Upper lobe of right lung (tissue), 1 donor: ENCODE measurements around the gene KRTAP4-1. TPM values are rescaled to one million over a fixed set of nuclear protein-coding genes. Genes with fewer than 3 reads are reported as not detected.
"Not testable (repeated sequence)": the region's sequence is repeated elsewhere in the genome, so short reads cannot be mapped to it uniquely, and the experiment has no call there.

Experiments
- ATAC-seq: fragments of 200-7000 bp; cut with Tn5 transposase; one replicate; pipeline ENCODE4 v1.9.1; 2020; ENCODE audit warnings: mild to moderate bottlenecking, moderate library complexity
- DNase-seq: peaks from one replicate; pipeline ENCODE4 v3.0.0-alpha.2; 2020
- H3K27ac ChIP-seq: fragments of 200-600 bp; one replicate; pipeline ENCODE4 v1.8.0; 2022
- H3K27me3 ChIP-seq: fragments of 200-600 bp; one replicate; pipeline ENCODE4 v1.8.0; 2022; ENCODE audit warnings: mild to moderate bottlenecking
- H3K36me3 ChIP-seq: fragments of 200-600 bp; one replicate; pipeline ENCODE4 v1.8.0; 2022
- H3K4me1 ChIP-seq: fragments of 200-600 bp; one replicate; pipeline ENCODE4 v1.8.0; 2022
- H3K4me3 ChIP-seq: fragments of 200-600 bp; one replicate; pipeline ENCODE4 v1.8.0; 2022; ENCODE audit warnings: mild to moderate bottlenecking
- H3K9me3 ChIP-seq: fragments of 200-600 bp; one replicate; pipeline ENCODE4 v1.8.0; 2022
- CTCF ChIP-seq: fragments of 200-600 bp; IDR thresholded peaks from one replicate; pipeline ENCODE4 v1.8.0; 2022; ENCODE audit warnings: antibody characterized with exemption
- intact Hi-C: fragments of 100-400 bp; cut with DNase I; formaldehyde crosslinking; loops from one replicate; pipeline ENCODE4 v1.11.0; 2022
- total RNA-seq: library from RNA; stranded (reverse); fragmentation: NEBNext Ultra II Directional; extraction: Animal tissue kit (Norgen Biotek cat#: 25700); gene quantifications from one replicate; pipeline ENCODE4 v1.2.1, GENCODE V29; 2021
- donor health status: DM: no; HTN: yes; CAD: no; lungs with severe emphysema.

The KRTAP4-1 gene
- total RNA-seq, 1 donor from 2014 or later = not detected

- no peak overlapping the region for H3K27ac ChIP-seq
- ATAC-seq = no peak
- no peak for TF ChIP-seq CTCF
- H3K4me1 ChIP-seq = no peaks in the 10 kb centered on the region
- no peaks in the 10 kb centered on the region for H3K9me3 ChIP-seq
- H3K27me3 ChIP-seq = peaks cover 4% of the 10 kb centered on the region
- no peaks in the 10 kb centered on the region for H3K36me3 ChIP-seq
- no peak overlapping the region for H3K4me3 ChIP-seq
- DNase-seq = no peak
- intact Hi-C loops = no loop called here
Measured at GRCh38 chr17:41196068-41196467, 11.4 kb upstream of the KRTAP4-1 start.

- DNase-seq (no peak), ATAC-seq (no peak)
- no peaks in the 10 kb centered on the region for H3K4me1 ChIP-seq
- intact Hi-C loops = no loop called here
- no peak overlapping the region for H3K4me3 ChIP-seq
- no peak overlapping the region for H3K27ac ChIP-seq
- H3K36me3 ChIP-seq = no peaks in the 10 kb centered on the region
- no peaks in the 10 kb centered on the region for H3K9me3 ChIP-seq
- TF ChIP-seq CTCF = no peak
- peaks cover 19% of the 10 kb centered on the region for H3K27me3 ChIP-seq
Measured at GRCh38 chr17:41190328-41190727, 5.6 kb upstream of the KRTAP4-1 start.

GRCh38 chr17:41189837-41190318, 5.2 kb upstream of the KRTAP4-1 start, which contains the start of gene KRTAP9-1:
TSS of gene KRTAP9-1 (plus strand) at chr17:41189887. CDS start at chr17:41189887, 0 bp downstream.
- H3K4me3 ChIP-seq, H3K36me3 ChIP-seq, H3K4me1 ChIP-seq, ATAC-seq, H3K27ac ChIP-seq, DNase-seq, intact Hi-C loops, H3K9me3 ChIP-seq: not testable (repeated sequence)
- peaks cover 19% of the 10 kb centered on the region for H3K27me3 ChIP-seq

- no peaks in the 10 kb centered on the region for H3K4me1 ChIP-seq
- H3K27ac ChIP-seq = no peak overlapping the region
- H3K27me3 ChIP-seq = peaks cover 19% of the 10 kb centered on the region
- no peaks in the 10 kb centered on the region for H3K9me3 ChIP-seq
- no peak for DNase-seq
- H3K4me3 ChIP-seq = no peak overlapping the region
- ATAC-seq = no peak
- TF ChIP-seq CTCF = no peak
- intact Hi-C loops = no loop called here
- H3K36me3 ChIP-seq = no peaks in the 10 kb centered on the region
Measured at GRCh38 chr17:41186872-41187271, 2.2 kb upstream of the KRTAP4-1 start.

GRCh38 chr17:41185001-41185400, 290 bp upstream of the KRTAP4-1 start:
- Histone ChIP-seq H3K27ac (no peak overlapping the region), H3K27me3 (peaks cover 7% of the 10 kb centered on the region), H3K4me3 (no peak overlapping the region), H3K36me3 (no peaks in the 10 kb centered on the region), H3K4me1 (no peaks in the 10 kb centered on the region), H3K9me3 (no peaks in the 10 kb centered on the region)
- ATAC-seq = no peak
- DNase-seq = no peak
- TF ChIP-seq CTCF = no peak
- intact Hi-C loops = no loop called here

- no peak for TF ChIP-seq CTCF
- Histone ChIP-seq H3K4me1 (no peaks in the 10 kb centered on the region), H3K27ac (no peak overlapping the region), H3K9me3 (no peaks in the 10 kb centered on the region), H3K36me3 (no peaks in the 10 kb centered on the region), H3K4me3 (no peak overlapping the region), H3K27me3 (no peaks in the 10 kb centered on the region)
- ATAC-seq (no peak), DNase-seq (no peak)
- intact Hi-C loops = no loop called here
Measured at GRCh38 chr17:41178843-41179616, 5.7 kb downstream of the KRTAP4-1 start.
